ENCODE measurements around the gene LRRC66. TPM values are rescaled to one million over a fixed set of nuclear protein-coding genes. Genes with fewer than 3 reads are reported as not detected.

LRRC66 gene
- polyA plus RNA-seq, 3 donors, result 0.03 TPM; not detected in 2

- H3K4me2 ChIP-seq (replicated peaks; ENCODE audit: extremely low read depth, low read length, poor library complexity, severe bottlenecking), result no peak overlapping the region
- peaks cover 0 to 2% (median 0%) of the 10 kb centered on the region in 7 donors for H3K9me3 Mint-ChIP-seq
- H3K27ac Mint-ChIP-seq, result no peak overlapping the region
- H2AFZ ChIP-seq (ENCODE audit: insufficient read depth, low read depth, low read length, poor library complexity, severe bottlenecking), result no peak overlapping the region
- TF ChIP-seq CTCF (IDR thresholded peaks at IDR 0.05), result no peak
- peaks cover 0 to 2% (median 1%) of the 10 kb centered on the region in 3 donors for H3K27me3 Mint-ChIP-seq (ENCODE audit: low read depth in 3 of 3)
- no peaks in the 10 kb centered on the region for H3K27me3 ChIP-seq (ENCODE audit: control insufficient read depth in 2 of 2, insufficient read depth in 2 of 2, low read length in 2 of 2)
- peaks cover 7% of the 10 kb centered on the region for H3K4me1 Mint-ChIP-seq
- H3K4me3 ChIP-seq (replicated peaks in 1 of 3; ENCODE audit: low read depth in 2 of 3, low read length in 3 of 3), result no peak overlapping the region
- intact Hi-C loops (cut with micrococcal nuclease), result loop anchor here in 1 of 2 donors (5.0 kb wide), 1 partner anchor 132 kb away; no protein-coding TSS in a partner anchor
- H3K27ac ChIP-seq (ENCODE audit: low read depth in 1 of 2, low read length in 2 of 2), result no peak overlapping the region
- no peak overlapping the region for H3K4me3 Mint-ChIP-seq
- H3K79me2 ChIP-seq (ENCODE audit: insufficient read depth, low read length), result no peaks in the 10 kb centered on the region
- H3K9ac ChIP-seq (ENCODE audit: insufficient read depth, low read length, poor library complexity, severe bottlenecking), result no peak overlapping the region
- WGBS (ENCODE audit: insufficient coverage), result no CpG with 5 or more reads among the region's 1 CpG
- H4K20me1 ChIP-seq (ENCODE audit: insufficient read depth, low read length), result no peaks in the 10 kb centered on the region
- peaks cover 3 to 5% of the 10 kb centered on the region in 2 donors for H3K4me1 ChIP-seq (ENCODE audit: control insufficient read depth in 1 of 2, insufficient read depth in 2 of 2, low read length in 2 of 2)
- DNase-seq, result no peak
- no peaks in the 10 kb centered on the region for H3K9me3 ChIP-seq (replicated peaks in 1 of 2; ENCODE audit: control insufficient read depth in 1 of 2, insufficient read depth in 1 of 2, low read length in 2 of 2)
- no peaks in the 10 kb centered on the region for H3K36me3 ChIP-seq (replicated peaks in 1 of 2; ENCODE audit: control insufficient read depth in 1 of 2, insufficient read depth in 2 of 2, low read length in 2 of 2)
- peaks cover 2 to 3% of the 10 kb centered on the region in 2 donors for H3K36me3 Mint-ChIP-seq
Observed at GRCh38 chr4:52028970-52029369, 8.8 kb upstream of the LRRC66 start.

- H3K9me3 ChIP-seq (replicated peaks in 1 of 2; ENCODE audit: control insufficient read depth in 1 of 2, insufficient read depth in 1 of 2, low read length in 2 of 2), result no peaks in the 10 kb centered on the region
- H3K36me3 ChIP-seq (replicated peaks in 1 of 2; ENCODE audit: control insufficient read depth in 1 of 2, insufficient read depth in 2 of 2, low read length in 2 of 2), result no peaks in the 10 kb centered on the region
- WGBS (ENCODE audit: insufficient coverage), result no CpG with 5 or more reads among the region's 1 CpG
- H4K20me1 ChIP-seq (ENCODE audit: insufficient read depth, low read length), result no peaks in the 10 kb centered on the region
- no peak for TF ChIP-seq CTCF (IDR thresholded peaks at IDR 0.05)
- H3K79me2 ChIP-seq (ENCODE audit: insufficient read depth, low read length), result no peaks in the 10 kb centered on the region
- Mint-ChIP-seq H3K4me3 (no peak overlapping the region), H3K27ac (no peak overlapping the region), H3K36me3 (no peaks in the 10 kb centered on the region), H3K9me3 (no peaks in the 10 kb centered on the region), H3K27me3 (ENCODE audit: low read depth in 3 of 3) (no peaks in the 10 kb centered on the region), H3K4me1 (peaks cover 28% of the 10 kb centered on the region)
- intact Hi-C loops (cut with micrococcal nuclease), result no loop called here
- H3K4me1 ChIP-seq (ENCODE audit: control insufficient read depth in 1 of 2, insufficient read depth in 2 of 2, low read length in 2 of 2), result peaks cover 21 to 30% of the 10 kb centered on the region in 2 donors
- H3K27me3 ChIP-seq (ENCODE audit: control insufficient read depth in 2 of 2, insufficient read depth in 2 of 2, low read length in 2 of 2), result no peaks in the 10 kb centered on the region
- no peak overlapping the region for H2AFZ ChIP-seq (ENCODE audit: insufficient read depth, low read depth, low read length, poor library complexity, severe bottlenecking)
- H3K4me3 ChIP-seq (replicated peaks in 1 of 3; ENCODE audit: low read depth in 2 of 3, low read length in 3 of 3), result no peak overlapping the region
- no peak for DNase-seq
- no peak overlapping the region for H3K4me2 ChIP-seq (replicated peaks; ENCODE audit: extremely low read depth, low read length, poor library complexity, severe bottlenecking)
- no peak overlapping the region for H3K9ac ChIP-seq (ENCODE audit: insufficient read depth, low read length, poor library complexity, severe bottlenecking)
- no peak overlapping the region for H3K27ac ChIP-seq (ENCODE audit: low read depth in 1 of 2, low read length in 2 of 2)
Observed at GRCh38 chr4:52017814-52018213, 2.3 kb downstream of the LRRC66 start.
